22Rv1 (cell line): ENCODE measurements around the gene ZMAT5.

Source experiments
- H3K27ac ChIP-seq: fragments of 450-650 bp; 2 replicates; pipeline ENCODE4 v1.5.1; 2017
- ZFX ChIP-seq: fragments of 450-650 bp; IDR thresholded peaks from 2 replicates; pipeline ENCODE4 v1.6.1; 2017; ENCODE audit warnings: antibody characterized with exemption, borderline replicate concordance
- TF ChIP-seq, protein P1 (sequence below): fragments of 450-650 bp; IDR thresholded peaks from 2 replicates; pipeline ENCODE4 v1.5.1; 2017; ENCODE audit warnings: mild to moderate bottlenecking

Gene ZMAT5

DNA sequence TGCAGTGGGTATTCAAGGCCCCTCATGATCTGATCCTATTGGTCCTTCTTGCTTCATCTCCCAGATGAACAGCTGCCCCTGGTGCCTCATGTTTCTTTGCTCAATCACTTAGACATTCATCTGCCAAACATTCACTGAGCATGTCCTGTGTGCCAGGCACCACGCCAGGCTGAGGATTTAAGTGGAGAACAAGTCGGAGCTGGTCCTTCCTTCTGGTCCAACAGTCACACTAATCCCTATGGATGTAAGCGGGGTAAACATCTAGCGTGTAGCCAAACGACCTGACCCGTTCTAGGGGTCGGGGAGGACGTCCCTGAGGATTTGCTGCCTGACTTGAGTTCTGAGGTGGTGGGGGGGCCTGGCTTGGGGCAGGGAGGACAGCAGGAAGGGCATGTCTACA, 21.9 kb downstream of the ZMAT5 start:
- TF ChIP-seq ZFX, result no peak
- TF ChIP-seq, protein P1, sequence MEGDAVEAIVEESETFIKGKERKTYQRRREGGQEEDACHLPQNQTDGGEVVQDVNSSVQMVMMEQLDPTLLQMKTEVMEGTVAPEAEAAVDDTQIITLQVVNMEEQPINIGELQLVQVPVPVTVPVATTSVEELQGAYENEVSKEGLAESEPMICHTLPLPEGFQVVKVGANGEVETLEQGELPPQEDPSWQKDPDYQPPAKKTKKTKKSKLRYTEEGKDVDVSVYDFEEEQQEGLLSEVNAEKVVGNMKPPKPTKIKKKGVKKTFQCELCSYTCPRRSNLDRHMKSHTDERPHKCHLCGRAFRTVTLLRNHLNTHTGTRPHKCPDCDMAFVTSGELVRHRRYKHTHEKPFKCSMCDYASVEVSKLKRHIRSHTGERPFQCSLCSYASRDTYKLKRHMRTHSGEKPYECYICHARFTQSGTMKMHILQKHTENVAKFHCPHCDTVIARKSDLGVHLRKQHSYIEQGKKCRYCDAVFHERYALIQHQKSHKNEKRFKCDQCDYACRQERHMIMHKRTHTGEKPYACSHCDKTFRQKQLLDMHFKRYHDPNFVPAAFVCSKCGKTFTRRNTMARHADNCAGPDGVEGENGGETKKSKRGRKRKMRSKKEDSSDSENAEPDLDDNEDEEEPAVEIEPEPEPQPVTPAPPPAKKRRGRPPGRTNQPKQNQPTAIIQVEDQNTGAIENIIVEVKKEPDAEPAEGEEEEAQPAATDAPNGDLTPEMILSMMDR, result no peak
- H3K27ac ChIP-seq, result no peak overlapping the region

- no peak overlapping the region for H3K27ac ChIP-seq
- TF ChIP-seq, protein P1, result no peak
- no peak for TF ChIP-seq ZFX
Measured at GRCh38 chr22:29742326-29742725, 24.5 kb downstream of the ZMAT5 start.

- H3K27ac ChIP-seq, result no peak overlapping the region
- TF ChIP-seq, protein P1, result no peak
- no peak for TF ChIP-seq ZFX
Measured at GRCh38 chr22:29741926-29742325, 24.9 kb downstream of the ZMAT5 start.

- H3K27ac ChIP-seq, result no peak overlapping the region
- TF ChIP-seq ZFX, result no peak
- TF ChIP-seq, protein P1, result no peak
Measured at GRCh38 chr22:29740216-29740615, 26.6 kb downstream of the ZMAT5 start.

DNA sequence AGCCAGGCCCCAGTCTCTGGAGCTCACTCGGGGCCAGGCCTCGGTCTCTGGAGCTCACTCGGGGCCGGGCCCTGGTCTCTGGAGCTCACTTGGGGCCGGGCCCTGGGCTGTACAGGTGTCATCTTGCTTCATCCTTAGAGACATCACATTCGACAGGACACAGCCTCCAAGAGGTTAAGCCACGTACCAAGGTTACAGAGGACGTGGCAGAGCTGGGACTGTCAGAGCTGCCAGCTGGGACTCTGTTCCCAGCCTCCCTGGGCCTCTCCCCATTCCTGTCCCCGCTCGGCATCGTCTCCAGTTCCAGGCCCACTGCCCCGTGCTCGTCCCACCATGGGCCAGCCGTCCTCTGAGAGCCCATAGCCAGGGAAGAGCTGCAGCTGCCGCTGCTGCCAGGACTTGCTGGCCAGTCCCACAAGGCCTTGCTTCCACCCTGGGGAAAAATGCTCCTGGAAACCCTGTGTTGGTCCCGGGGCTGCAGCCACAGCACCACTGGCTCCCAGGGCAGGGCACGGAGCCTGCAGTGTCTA, 27.4 kb downstream of the ZMAT5 start:
- TF ChIP-seq ZFX, result no peak
- TF ChIP-seq, protein P1, result no peak
- H3K27ac ChIP-seq, result no peak overlapping the region

DNA sequence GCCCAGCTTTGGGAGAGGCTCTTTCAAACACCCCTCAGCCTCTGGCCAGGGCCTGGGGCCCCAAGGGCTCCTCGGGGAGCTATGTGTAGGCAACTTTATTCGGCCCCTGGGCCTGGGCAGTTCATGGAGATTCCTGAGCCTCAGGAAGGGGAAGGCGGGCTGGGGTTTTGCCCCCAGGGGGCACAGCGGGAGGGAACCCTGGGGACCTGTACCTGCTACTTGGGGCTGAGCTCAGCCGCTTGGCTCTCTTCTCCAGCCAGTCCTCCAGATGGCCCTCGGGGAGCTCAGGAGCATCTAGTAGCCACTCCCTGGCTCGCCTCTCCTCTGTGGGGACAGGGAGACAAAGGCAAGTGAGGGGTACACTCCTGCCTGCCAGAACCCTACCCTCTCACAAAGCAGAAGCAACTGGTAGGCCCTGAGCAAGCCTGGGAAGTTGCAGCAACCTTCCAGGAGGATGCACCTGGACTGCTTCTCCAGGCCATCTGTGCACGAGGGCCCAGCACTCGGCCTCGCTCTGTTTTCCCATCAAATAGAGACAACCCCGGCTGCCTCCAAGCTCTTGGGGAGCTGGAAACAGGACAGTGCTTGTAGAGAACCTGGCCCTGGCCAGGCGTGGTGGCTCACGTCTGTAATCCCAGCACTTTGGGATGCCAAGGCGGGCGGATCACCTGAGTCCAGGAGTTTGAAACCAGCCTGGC, 28.5 kb downstream of the ZMAT5 start:
- TF ChIP-seq, protein P1, result no peak
- no peak for TF ChIP-seq ZFX
- H3K27ac ChIP-seq, result no peak overlapping the region

DNA sequence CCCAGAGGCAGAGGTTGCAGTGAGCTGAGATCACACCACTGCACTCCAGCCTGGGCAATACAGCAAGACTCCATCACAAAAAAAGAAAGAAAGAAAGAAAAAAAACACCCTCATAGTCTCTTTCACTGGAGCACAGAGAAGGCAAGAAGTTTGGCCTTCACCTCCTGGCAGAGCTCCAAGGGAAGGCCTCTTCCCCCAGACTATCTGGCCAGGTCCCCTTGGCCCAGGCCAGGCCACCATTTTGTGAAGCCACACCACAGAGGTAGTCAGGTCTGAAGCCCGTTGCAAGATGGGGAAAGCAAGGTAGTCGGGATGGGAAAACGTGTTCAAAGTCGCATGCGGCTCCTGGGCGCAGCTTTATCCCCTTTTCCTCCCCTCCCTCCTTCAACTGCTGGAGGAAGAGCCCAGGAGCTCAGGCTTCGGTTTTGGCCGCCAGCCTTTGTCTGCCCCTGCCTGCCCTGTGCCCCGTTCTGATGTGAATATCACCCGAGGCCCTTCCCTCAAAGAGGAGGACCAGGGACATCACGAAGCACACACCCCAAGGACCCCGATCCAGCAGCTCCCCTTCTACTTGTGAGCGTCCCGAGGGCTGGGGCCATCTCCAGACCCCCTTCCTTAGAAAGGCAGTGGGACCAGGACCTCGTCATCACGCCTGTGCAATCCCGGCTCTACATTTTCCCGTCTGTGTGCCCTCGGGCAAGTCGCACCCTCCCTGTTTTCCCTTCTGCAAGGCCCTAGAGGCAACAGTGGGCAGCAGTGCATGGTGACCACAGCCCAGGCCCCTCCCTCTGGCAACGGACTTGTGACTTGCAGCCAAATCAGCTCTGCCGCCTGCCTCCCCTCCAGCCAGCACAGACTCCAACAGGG, 29.3 kb downstream of the ZMAT5 start:
- TF ChIP-seq ZFX, result no peak
- TF ChIP-seq, protein P1, result no peak

More for the DNA sequence above, 29.3 kb downstream of the ZMAT5 start:
- no peak overlapping the region for H3K27ac ChIP-seq
